Left hindlimb (tissue), 1 donor: ENCODE data around the gene PRSS8.

ENCODE experiments used
- DNase-seq: peaks from one replicate; pipeline ENCODE4 v3.0.0-alpha.2; 2018

The PRSS8 gene

DNA sequence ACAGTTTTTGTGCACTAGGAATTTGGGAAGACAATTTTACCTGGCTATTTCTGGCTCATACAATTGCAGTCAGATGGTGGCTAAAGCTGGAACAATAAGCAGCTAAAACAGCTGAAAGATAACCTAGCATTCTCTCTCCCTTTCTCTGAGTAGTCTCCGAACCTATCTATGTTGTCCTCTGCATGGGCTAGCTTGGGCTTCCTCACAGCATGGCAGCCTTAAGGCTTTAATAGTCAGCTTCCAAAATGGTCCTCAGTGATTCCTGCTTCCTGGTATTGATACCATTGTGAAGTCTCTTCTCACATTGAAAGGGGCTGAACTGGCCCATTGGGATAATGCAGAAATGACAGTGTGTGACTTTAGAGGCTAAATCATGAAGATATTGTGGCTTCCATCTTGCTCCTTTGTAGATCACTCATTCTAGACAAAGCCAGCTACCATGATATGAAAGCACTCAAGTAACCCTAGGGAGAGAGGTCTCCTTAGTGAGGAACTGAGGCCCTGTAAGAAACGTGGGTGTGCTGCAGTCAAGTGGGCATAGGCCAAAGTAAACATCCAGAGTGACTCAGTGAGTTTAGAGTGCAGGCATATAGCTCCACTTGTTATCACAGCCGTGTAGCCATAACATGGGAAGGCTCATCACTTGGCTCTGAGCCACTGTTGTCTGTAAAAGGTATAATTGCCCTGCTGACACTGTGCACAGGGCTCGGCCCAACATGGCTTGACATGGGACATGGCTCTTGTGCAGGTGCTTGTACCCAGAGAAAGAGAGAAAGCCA lies 35.5 kb downstream of the PRSS8 start:
- no peak for DNase-seq

DNA sequence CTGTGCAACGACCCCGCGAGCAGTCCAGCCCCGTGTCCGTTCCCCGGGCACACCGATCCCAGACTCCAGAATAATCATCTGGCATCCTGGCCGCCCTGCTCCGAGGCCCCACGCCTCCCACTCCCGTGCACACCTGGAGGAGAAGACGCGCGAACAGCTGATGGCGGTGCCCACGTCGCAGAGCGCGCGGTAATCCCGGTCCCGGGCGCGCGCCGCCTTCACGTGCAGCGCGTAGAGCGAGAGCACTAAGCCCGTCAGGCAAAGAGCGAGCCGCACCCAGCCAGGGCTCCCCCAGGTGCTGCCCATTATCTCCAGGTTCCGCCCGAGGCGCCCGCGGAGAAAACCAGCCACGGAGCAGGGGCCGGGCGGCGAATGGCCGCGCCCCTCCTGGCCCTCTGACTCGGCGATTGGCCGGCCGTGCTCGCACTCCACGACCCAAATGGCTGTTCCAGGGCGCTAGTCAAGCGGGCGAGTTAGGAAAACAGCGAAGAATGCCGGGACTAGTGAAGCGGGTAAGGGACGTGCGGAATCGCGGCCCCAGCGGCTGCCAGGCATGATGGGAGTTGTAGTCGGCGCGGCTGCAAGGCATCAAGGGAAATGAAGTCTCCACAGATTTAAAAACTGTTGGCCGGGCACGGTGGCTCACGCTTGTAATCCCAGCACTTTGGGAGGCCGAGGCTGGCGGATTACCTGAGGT lies 41.0 kb downstream of the PRSS8 start, which contains the start of gene VKORC1:
VKORC1 (minus strand) TSS at position 374 of the 697 bp plus-strand sequence; CDS start at position 306, 68 bp downstream.
- DNase-seq, result peak; percentile 94

DNA sequence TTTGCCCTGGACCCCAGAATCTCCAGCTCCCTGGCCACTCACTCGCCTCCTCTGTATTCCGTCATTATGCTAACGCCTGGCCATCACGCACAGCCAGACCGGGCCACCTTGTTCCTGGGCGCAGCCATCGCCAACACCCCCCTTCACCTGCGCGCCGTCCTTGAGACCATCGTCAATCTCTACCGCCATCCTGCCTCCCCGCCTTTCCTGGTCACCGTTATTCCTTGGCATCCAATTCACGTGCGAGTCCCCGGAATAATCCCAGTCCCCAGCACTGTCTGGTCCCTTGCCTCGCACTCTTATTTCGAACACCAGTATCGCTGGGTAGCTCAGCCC lies 41.5 kb downstream of the PRSS8 start:
- DNase-seq, result no peak

DNA sequence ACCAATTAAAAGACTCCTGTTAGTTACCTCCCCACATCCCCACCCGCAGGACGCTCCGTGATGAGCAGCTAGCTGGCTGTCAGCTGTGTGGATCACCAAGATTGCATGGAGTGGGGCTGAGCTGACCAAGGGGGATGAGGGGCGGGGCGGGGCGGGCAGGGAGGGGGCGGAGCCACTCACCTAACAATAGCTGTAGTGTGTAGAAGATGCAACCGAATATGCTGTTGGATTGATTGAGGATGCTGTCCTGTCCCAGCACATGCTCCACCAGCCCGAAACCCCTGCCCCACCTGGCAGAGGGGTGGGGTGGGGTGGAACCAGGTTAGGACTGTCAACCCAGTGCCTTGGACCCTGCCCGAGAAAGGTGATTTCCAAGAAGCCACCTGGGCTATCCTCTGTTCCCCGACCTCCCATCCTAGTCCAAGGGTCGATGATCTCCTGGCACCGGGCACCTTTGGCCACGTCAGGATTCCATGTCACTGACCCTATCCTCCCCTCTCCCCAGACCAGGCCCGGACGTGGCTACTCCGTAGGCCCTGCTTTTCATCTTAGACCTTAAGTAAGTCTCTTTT lies 42.3 kb downstream of the PRSS8 start:
- DNase-seq, result no peak

DNA sequence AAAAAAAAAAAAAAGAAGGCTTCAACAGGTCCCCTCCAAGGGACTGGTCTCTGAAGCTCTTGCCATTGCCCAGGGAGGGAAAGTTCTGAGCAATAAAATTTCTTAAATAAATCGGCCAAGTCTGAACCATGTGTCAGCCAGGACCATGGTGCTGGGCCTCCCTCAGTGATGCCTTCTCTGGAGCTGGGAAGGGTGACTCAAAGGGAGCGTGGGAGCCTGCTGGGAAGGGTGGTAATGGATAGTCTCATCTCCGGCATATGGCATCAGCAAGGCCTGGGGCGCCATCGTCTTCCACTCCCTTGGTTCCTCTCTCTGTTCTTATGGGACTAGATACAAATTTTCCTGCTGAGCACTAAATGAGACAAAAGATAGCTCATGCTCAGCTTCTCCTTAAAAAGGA lies 43.2 kb downstream of the PRSS8 start:
- no peak for DNase-seq

DNA sequence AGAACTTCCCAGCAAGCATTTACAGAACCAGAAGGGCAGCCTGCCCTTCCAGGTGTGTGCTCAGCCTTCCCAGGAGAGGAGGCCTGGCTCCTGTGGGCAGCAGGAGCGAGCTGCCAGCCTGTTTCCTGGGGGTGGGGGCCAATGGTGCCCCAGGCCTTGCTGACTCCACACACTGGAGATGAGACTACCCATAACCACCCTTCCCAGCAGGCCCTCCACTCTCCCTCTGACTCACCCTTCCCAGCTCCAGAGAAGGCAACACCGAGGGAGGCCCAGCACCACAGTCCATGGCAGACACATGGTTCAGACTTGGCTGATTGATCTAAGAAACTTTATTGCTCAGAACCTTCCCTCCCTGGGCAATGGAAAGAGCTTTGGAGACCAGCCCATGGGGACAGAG lies 45.0 kb downstream of the PRSS8 start:
- no peak for DNase-seq

DNA sequence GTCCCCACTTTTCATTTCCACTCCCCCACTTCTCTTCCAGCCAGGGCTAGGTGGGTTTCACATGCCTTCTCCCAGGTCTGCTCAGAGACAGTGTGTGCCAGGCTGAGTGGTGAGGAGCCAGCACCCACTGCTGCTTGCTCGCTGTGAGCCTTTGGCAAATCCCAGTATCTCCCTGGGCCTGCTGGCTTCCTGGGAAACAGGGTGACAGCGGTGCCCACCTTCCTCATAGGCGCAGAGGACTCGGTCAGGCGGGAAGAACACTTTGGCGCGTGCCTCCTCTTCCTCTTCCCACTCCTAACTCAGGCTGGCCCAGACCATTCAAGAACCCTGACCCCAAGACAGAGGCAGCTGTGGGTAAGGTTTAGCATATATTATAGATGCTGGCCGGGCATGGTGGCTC lies 46.3 kb downstream of the PRSS8 start:
- DNase-seq, result no peak

DNA sequence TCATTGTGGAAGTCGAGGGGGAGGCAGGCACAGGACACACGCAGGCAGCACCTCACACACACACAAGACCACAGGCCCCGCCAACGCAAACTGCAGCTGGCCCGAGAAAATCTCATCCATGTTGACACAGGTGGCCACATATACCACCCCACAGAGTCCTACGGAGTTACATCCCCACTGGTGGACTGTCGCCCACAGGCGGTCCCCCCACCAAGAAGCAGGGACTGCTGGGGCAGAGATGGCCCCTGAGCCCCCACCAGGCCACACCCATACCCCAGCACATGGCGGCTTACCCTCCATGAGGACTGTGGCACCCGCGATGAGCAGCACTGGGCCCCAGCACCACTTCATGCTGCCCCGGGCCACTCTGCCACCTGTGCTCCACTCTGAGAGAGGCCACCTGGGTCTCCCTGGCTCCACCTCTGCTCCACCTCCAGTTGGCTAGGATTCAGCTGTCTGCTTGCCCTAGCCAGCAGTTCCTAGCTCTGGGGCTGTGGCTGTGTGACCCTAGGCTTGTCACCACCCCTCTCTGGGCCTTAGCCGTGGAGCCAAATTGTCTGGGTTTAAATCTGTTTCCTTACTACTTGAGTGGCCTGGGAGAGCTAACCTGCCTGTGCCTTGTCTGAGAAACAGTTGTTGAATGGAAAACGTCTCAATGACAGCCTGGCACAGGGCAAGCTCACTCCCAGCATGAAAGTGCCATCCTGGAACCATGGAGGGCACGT lies 46.9 kb downstream of the PRSS8 start, which contains the start of gene PRSS53:
PRSS53 (minus strand) TSS at position 485 of the 725 bp plus-strand sequence; CDS start at position 351, 134 bp downstream.
- DNase-seq, result peak; percentile 28

DNA sequence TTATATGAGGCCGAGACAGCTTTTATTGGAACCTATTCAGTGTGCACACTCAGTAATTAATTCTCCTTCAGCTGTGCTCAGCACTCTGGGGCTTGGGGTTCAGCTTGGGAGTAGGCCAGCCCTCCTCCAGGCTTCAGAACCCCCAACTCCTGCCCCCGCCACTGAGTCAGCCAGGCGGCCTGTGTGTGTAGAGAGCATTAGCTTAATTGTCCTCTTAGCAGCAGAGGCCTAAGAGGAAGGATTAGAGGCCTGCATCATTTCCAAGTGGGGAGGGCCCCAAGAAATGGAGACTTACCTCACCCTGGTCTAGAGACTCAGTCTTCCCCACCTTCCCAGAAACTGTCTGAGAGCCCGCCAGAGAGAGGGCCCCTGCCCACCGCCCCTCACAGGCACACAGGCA lies 47.6 kb downstream of the PRSS8 start:
- no peak for DNase-seq

DNA sequence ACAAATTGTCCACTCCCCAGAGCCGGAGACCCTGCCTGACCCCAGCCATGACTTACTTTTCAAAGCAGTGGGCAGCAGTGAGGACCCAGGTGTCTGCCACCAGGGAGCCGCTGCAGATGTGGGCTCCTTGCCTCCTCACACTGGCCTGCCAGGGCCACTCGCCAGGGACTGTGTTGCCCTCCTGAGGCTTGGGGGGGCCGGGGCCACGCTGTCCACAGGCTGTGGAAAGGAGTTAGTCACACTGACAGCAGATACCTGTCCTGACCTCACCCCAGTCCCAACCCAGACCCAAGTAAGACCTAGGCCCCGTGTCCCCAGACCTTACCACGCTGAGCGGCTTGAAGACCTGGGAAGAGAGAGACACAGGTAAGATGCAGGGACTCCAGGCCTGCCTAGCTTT lies 48.0 kb downstream of the PRSS8 start:
- DNase-seq, result no peak

DNA sequence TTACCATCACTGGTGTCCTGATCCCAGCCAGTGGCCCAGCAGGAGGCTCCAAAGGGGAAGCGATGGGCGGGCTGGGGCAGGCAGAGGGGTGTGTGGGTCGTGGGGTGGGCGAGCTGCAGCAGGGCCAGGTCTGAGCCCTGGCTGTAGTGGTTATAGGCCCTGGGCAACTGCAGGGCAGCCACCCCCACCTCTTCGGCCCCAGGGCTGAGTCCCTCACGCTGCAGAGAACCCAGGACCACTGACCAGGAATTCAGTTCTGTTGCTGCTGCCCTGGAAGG lies 49.0 kb downstream of the PRSS8 start:
- no peak for DNase-seq

DNA sequence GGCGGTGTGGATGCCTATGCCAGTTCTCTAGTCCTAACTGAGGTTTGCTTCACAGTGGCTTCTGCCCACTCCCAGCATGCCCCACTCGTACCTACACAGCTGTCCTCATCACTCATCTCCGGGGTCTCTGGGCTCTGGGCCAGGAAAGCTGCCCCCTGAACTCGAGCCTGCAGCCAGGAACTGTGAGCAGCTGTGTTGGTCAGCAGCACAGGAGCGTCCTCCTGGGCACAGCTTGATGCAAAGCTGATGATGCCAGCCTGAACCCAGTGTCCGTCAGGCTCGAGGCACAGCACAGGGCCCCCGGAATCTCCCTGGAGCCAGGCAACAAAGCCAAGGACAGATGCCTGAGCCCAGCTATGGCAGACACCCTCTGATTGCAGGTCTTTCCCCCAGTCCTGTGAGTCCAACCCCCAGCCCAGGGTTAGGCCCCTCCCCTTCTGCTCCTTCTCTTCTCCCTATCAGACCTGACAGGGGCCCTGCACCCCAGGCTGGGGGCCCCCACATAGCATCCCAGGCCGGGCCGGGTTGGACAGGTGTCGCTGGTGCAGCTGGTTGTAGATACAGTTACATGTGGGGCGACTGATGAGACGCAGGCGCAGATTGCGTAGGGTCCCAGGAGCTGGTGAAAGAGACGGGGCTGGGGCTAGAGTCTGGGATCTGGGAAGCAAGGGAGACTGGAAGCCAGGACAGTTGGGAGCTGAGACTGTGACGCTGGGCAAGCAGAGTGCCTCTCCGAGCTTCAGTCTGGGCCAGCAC lies 49.5 kb downstream of the PRSS8 start:
- DNase-seq, result peak; percentile 70

DNA sequence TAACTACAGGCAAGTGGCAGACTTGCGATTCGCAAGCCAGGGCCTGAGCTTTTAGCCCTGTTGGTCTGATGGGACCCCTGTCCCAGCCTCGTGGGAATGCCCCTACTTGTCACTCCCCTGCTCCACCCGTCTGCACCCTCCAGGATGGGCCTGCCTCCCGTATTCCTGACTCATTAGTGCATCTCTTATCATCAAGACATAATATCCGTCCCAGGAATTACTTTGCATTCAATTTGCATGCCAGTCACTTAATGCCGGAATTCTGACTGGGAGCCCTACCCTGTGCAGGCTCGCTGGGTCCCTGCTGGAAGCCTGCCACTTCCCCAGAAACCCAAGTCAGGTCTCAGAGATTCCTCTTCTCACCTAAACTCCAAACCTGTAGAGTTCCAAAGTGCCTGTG lies 50.1 kb downstream of the PRSS8 start:
- DNase-seq, result no peak

DNA sequence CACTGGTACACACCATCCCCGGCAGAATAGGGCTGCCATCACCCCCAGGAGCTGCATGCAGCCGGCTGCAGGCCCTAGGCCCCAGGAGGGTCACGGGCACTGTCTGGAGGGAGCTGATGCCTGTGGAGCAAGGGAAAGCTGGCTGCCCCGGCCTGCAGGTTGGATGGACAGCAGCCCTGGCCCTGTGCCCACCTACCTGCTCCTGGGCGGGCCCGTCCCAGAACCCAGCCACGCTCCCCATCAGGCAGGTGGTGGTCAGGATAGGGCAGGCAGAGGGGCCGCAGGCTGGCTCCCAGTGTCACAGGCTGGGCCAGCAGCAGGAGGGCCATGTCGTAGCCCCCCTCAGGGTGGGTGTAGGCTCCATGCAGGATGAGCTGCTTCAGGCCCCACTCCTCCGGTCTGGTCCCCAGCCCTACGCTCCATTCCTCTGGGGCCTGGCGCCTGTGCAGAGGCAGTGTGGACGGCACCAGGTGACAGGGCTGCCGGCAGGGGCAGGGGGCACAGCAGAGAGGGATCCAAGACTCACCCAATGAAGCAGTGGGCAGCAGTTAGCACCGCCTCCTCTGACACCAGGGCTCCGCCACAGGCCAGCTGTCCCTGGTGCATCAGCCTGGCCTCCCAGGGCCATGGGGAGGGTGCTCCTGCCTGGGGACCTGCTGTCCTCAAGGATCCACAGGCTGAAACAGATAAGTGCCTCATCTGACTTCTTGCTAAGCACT lies 50.8 kb downstream of the PRSS8 start:
- DNase-seq, result peak; percentile 41

DNA sequence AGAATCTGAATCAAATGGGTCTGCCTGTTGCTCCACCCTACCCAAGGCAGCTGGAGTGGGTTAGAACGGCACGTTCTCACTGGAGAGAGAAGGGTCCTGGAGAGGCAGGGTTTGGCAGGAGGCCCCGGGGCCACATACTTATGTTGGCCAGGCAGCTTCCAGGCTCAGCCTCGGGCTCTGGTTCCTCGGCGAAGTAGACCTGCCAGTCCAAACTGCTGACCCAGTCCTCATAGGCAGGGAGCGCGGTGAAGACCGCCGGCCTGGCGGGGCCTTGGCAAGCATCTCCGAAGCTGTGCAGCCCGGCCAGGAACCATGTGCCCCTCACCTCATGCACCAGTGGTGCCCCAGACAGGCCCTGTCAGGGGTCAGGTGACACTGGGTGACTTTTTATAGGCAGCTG lies 51.5 kb downstream of the PRSS8 start:
- peak; percentile 22 for DNase-seq

DNA sequence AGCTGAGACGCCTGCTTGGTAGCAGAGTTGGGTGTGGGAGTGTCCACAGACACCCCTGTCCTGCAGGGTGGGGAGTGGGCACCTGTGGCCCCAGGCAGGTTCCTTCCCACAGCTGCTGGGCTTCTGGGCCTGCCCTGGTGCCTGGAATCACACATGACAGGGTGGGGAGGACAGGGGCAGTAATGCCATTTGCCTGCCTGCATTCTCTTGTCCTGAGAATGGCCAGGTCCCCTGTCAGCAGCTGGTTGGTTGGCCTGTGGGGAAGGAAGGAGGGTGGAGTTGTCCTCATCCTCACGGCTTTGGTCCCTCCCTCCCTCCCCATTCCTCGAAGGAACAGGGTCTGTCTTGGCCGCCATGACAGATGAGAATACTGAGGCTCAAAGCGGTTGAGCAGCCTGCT lies 52.0 kb downstream of the PRSS8 start:
- no peak for DNase-seq

DNA sequence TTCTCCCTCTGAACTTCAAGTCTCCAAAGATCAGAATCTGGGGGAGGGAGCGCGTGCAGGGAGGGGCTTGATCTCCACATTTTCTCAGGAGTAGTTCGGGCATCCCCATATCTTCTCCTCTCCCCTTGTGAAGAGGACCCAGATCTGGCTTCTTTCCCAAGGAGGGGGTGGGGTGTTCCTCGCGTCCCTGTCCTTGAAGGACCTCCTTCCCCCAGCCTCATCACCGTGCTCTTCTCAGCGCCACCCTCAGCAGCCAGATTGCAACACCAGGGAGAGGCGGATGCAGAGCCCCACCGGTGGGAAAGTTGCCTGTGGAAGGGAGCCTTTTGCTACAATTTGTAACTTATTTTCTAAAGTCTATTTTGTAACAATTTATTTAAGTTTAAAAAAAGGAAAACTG lies 52.4 kb downstream of the PRSS8 start:
- no peak for DNase-seq

DNA sequence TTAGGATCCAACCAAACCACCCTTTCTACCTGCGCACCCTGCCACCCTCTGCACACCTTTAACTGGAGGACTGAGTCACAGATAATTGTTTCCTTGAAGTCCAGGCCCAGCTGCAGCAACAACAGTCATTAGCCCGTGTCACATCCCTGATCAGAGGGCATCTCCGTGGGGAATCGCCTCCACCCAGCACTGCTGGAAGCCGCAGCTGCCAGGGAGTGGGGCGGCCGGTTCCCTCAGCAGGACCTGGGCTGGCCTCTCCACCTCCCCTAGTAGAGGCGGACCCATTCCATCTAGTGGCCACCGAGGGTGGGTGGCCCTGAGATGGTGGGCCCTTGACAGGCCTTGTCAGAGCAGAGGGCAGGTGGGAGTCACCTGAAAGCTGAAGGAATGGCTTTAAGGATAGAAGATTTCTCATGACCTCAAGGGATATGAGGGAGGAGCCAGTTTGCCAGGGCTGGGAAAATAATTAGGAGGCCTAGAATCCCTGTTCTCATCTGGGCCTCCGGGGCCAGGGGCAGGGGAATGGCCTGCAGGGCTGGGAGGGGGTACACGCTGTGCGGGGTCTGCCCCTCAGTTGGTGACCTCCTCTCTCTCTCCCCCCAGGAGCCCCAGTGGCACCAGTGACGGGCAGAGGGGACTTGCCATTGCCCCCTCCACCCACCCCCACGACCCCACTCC lies 53.0 kb downstream of the PRSS8 start:
- peak; percentile 25 for DNase-seq
